Astrocyte (in vitro differentiated cells and primary cell): ENCODE measurements around the gene BHLHE40.
A peak's percentile ranks its signal among the peaks of the same experiment; 100 is the strongest.

Experiments used
- EZH2 ChIP-seq: IDR thresholded peaks from 2 replicates; pipeline ENCODE4 v1.6.1; 2012; ENCODE audit warnings: mild to moderate bottlenecking, low read length, inconsistent platforms; ENCODE audit not compliant: insufficient read depth
- TF ChIP-seq, protein P1 (sequence below): IDR thresholded peaks from 2 replicates; pipeline ENCODE4 v1.5.1; 2011; ENCODE audit warnings: low read depth, mild to moderate bottlenecking, inconsistent platforms, low read length, moderate library complexity; ENCODE audit not compliant: insufficient read depth

DNA sequence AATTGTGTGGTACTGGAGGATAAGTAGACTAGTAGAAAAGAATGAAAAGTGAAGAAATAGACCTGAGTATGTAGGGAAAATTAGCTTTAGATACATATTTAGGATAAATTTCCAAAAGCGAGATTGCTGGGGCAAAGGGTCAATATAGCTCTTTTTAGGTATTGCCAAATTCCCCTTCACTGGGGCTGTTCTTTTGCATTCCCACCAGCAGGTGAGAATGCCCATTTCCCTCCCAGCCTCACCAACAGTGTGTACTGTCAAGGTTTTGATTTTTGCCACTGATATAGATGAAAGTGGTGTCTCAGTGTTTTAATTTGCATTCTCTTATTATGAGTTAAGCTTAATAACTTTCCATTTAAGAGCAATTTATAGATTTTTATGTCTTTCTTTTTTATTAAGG, 35.7 kb upstream of the BHLHE40 start:
- TF ChIP-seq, protein P1, sequence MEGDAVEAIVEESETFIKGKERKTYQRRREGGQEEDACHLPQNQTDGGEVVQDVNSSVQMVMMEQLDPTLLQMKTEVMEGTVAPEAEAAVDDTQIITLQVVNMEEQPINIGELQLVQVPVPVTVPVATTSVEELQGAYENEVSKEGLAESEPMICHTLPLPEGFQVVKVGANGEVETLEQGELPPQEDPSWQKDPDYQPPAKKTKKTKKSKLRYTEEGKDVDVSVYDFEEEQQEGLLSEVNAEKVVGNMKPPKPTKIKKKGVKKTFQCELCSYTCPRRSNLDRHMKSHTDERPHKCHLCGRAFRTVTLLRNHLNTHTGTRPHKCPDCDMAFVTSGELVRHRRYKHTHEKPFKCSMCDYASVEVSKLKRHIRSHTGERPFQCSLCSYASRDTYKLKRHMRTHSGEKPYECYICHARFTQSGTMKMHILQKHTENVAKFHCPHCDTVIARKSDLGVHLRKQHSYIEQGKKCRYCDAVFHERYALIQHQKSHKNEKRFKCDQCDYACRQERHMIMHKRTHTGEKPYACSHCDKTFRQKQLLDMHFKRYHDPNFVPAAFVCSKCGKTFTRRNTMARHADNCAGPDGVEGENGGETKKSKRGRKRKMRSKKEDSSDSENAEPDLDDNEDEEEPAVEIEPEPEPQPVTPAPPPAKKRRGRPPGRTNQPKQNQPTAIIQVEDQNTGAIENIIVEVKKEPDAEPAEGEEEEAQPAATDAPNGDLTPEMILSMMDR = peak; percentile 14
- TF ChIP-seq EZH2 = no peak
